ENCODE measurements around the gene MAML1.

MAML1 gene

GRCh38 chr5:179794171-179794570 lies 61.5 kb downstream of the MAML1 start:
- no peak for DNase-seq (ENCODE audit: low read depth in 2 of 2)

GRCh38 chr5:179794575-179794974 lies 62.0 kb downstream of the MAML1 start:
- DNase-seq (ENCODE audit: low read depth in 2 of 2), result no peak

DNA sequence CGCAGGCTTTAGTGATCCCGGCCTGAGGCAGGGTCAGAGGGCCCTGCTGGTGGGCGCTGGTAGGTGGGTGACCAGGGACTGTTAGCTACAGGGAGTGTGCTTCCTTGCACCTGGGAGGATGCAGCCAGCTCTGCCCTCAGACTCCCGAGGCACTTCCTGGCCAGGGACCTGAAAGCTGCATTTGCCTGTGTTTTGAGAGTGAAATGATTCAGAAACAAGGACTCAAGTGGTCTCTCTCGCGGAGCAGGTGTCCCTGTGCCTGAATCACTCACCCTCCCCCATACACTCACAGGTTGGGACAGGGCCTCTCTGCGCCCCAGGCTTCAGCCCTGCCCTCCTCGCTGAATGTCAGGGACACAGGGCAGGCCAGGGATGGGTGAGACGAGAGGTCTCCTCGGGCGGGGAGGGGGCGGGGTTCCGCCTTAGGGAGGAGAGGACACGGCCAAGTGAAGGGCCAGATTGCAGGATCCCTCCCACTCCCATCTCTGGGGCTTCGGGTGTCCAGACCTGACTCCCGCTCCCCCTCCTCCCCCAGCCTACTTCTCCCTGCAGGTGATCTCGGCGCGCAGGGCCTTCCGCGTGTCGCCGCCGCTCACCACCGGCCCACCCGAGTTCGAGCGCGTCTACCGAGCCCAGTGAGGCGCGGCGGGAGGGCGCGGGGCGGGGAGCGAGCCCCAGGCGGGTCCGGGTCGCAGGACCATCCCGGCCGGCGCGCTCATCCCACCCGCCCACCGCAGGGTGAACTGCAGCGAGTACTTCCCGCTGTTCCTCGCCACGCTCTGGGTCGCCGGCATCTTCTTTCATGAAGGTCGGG lies 62.6 kb downstream of the MAML1 start:
- no peak for DNase-seq (ENCODE audit: low read depth in 2 of 2)

DNA sequence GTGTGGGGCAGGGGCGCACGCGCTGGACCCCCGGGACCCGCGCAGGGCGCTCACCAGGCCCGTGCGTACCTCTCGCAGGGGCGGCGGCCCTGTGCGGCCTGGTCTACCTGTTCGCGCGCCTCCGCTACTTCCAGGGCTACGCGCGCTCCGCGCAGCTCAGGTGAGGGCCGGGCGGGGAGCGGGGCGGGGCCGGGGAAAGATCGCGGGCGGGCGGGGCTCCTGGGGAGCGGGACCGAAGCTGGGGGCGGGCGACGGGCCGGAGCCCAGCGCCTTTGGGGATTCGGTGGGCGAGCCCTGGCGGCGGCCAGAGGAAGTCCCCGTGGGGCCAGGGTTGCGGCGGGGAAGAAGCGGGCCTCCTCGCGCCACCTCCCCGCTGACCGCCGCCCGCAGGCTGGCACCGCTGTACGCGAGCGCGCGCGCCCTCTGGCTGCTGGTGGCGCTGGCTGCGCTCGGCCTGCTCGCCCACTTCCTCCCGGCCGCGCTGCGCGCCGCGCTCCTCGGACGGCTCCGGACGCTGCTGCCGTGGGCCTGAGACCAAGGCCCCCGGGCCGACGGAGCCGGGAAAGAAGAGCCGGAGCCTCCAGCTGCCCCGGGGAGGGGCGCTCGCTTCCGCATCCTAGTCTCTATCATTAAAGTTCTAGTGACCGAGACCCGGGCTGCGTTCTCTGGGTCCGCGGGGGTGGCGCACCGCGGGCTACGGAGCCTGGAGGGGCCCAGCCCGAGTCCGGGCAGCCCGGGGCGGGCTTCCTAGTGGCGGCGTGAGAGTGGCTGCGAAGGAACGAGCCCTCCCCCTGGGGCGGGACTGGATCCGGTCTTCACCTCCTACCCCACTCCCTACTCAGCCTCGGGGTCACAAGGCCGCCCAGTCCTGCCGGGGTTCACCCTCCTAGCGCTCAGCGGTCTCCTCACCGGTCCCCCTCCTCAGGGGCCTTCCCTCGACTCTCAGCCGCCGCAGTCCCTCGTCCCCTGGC lies 63.5 kb downstream of the MAML1 start:
- DNase-seq (ENCODE audit: low read depth in 2 of 2), result peak in 1 of 2 donors; percentile 51

- DNase-seq (ENCODE audit: low read depth in 2 of 2), result no peak
Measured at GRCh38 chr5:179796877-179797608, 64.4 kb downstream of the MAML1 start.

DNA sequence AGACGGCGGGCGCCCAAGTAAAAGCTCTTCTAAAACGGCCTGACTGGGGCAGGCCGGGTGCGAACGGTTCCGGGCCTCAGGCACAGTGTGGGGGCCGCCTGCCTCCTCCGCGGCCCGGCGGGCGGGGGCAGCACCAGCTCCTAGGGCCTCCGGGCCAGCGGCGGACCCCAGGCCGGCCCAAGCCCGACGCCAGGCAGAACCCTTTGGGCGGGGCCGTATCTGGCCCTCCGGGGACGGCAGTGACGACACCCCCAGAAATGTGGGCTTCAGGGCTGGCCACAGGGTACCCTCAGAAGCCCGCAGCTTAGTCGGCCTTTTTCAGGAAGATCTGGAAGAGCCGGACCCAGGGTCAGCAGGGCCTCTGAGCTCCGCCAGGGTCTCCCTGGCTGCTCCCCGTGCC lies 65.1 kb downstream of the MAML1 start:
- no peak for DNase-seq (ENCODE audit: low read depth in 2 of 2)

- no peak for DNase-seq (ENCODE audit: low read depth in 2 of 2)
Measured at GRCh38 chr5:179798144-179798770, 65.6 kb downstream of the MAML1 start.

DNA sequence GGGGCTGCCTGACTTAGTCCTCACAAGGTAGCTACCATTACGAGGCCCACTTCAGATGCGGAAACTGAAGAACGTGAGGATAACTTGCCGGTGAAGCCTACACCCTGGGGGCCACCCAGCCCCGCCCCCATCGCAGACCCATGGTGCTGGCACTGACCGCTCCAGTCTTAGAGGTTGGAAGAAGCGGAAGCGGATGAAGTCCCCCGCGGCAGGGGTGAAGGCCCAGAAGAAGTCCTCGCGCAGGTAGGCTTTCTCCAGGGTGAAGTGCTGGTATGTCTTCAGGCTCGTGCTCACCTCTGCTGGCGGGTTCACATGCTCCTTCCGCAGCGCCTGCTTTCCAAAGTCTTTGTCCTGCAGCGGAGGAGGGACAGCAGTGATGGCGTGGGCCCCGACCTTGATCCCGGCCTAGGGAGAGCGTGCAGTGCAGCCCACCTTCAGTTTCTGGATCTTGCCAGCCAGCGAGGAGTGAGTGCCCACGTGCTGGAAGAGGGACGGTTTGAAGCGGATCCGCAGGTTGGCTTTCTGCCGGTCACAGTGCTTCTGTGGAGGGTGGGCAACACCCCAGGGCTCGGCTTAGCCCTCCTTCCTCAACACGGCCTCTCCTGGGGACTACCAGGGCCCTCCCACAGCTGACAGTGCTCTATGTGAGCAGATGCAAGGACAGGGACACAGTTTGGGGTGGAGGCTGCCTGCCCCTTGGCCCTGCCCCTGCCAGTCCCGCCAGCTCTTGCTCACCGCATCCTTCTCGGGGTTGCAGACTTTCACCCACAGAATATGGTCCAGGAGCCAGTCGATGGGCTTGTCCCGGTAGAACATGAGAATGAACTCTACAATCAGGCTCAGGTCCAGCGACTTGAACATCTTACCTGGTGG lies 66.4 kb downstream of the MAML1 start:
- DNase-seq (ENCODE audit: low read depth in 2 of 2), result no peak

DNA sequence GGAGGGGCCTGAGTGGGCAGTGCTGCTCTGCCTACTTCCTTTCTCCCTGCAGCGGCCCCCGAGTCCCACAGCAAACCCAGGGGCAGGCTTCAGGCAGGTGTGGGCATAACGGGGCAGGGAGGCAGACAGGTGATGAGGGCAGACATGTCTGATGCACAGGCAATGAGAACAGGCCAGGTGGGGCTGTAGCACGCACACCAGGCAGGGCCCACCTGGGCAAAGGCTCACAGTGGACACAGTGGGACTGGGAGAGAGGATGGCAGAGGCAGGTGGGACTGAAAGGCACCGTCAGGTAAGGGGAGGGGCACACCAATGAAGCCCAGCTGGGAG lies 67.0 kb downstream of the MAML1 start:
- DNase-seq (ENCODE audit: low read depth in 2 of 2), result no peak

DNA sequence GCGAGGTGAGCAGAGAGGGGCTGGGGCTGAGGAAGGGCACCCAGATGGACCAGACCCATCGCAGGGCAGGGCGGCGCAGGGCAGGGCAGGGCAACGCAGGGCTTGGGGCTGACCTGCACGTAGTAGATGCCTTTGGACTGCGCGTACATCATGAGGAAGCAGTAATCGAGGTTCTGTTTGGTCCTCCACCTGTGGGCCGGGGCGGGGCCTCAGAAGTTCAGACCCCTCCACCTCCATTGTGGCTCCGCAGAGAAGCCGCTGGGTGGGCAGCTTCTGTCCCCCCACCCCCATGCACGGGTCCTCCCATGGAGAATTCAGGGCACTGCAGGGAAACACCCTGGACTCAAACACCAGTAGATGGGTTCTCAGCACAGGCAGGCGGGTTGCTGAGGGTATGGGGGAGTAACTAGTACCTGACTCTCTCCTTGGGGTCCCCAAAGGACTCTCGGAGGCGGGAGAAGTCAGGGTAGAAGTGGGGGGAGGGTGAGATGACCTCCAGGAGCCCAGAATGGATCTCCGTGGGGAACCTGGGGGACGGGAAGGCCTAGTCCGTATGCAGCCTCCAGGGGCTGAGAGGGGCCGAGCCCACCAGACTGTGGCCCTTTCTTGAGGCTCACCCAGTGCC lies 67.6 kb downstream of the MAML1 start:
- DNase-seq (ENCODE audit: low read depth in 2 of 2), result no peak

GRCh38 chr5:179800696-179801201 lies 68.1 kb downstream of the MAML1 start:
- no peak for DNase-seq (ENCODE audit: low read depth in 2 of 2)

DNA sequence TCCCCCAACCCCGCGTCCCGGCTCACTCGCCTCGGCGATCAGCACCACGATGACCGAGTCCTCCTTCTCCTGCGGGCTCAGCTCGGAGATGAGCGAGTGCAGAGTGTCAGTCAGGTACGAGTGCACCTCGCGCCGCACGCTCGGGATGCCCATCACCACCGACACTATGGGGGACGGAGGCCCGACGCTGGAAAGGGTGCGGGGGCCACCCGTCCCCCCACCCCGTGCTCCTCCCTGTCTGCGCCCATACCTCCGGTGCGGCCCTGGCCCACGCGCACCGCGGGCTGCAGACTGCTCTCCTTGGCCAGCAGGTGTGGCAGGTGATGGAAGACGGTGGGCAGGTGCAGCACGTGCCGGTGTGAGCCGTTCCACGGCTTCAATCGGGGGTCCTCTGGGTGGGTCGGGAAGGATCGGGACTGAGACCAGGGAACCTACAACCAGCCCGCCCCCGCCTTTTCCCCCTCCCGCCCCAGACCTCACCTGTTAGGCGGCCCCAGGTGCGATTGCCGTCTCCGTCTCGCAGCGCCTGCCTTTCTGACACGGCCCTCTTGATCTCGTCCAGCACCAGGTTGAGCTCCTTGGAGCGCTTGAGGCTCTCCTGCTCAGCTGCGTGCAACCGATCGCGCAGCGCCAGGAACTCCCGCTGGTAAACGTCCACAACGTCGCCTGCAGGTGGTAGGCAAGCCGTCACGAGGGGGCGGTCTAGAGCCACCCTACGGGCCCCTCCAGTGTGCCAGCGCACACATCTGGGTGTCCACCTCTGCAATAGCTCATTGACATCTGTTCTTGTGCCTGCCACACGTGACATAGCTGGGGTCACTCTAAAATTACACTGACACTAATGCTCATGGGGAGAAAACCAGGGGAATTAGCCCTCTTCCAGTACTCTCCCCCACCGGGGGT lies 68.9 kb downstream of the MAML1 start:
- peak; percentile 67 to 84 for DNase-seq (ENCODE audit: low read depth in 2 of 2)

- DNase-seq (ENCODE audit: low read depth in 2 of 2), result no peak
Measured at GRCh38 chr5:179802207-179802883, 69.7 kb downstream of the MAML1 start.

DNA sequence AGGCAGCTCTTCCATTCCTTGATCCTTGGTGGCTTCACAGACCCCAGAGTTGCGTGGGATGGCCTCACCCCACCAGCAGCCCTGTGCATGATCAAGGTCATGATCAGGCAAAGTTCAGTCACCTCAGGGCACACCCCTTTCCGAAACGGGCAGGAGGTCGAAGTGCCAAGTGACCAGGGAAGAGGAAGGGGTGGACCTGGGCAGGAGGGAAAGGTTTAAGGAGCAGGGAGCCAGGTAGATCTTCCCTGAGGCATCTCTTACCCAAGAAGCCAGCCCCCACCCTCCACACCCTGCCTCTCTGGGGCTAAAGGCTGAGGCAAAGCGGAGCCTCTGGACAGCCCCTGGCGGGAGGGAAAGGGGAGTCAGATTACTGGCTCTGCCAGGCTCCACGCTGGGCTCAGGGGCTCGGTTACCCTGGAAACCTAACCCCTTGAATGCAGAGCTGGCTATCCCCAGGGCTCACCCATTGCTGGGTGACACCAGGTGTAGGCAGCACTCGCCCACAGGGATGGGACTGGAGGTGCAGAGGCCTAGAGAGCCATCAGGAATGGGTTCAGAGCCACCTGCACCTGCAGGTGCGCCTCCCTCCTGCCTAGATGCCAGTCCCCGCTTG lies 70.4 kb downstream of the MAML1 start:
- DNase-seq (ENCODE audit: low read depth in 2 of 2), result no peak

- DNase-seq (ENCODE audit: low read depth in 2 of 2), result peak in 1 of 2 donors; percentile 59
Measured at GRCh38 chr5:179803651-179804554, 71.3 kb downstream of the MAML1 start.

GRCh38 chr5:179804555-179804947 lies 71.9 kb downstream of the MAML1 start:
- DNase-seq (ENCODE audit: low read depth in 2 of 2), result no peak

- DNase-seq (ENCODE audit: low read depth in 2 of 2), result no peak
Measured at GRCh38 chr5:179805070-179805528, 72.5 kb downstream of the MAML1 start.

Measured in stimulated activated CD4-positive, alpha-beta T cell treated with anti-CD3 and anti-CD28 coated beads, Interleukin-15, amount 100 ng/mL, for 48 hours (primary cell).